Measurements from ENCODE around the gene SLC22A1.

SLC22A1 gene

GRCh38 chr6:160202411-160202810, 80.8 kb downstream of the SLC22A1 start:
- H3K36me3 ChIP-seq (ENCODE audit: insufficient read depth, low read length), result no peaks in the 10 kb centered on the region
- H3K27me3 ChIP-seq (ENCODE audit: insufficient read depth, low read length), result no peaks in the 10 kb centered on the region
- H3K4me3 ChIP-seq (ENCODE audit: low read depth, low read length), result no peak overlapping the region
- H3K79me2 ChIP-seq (ENCODE audit: control insufficient read depth, insufficient read depth, low read length, unreplicated experiment), result no peaks in the 10 kb centered on the region
- no peak overlapping the region for H2AFZ ChIP-seq (ENCODE audit: low read length, unreplicated experiment)
- H3K4me1 ChIP-seq (ENCODE audit: control insufficient read depth, insufficient read depth, low read length, unreplicated experiment), result no peaks in the 10 kb centered on the region
- H3K27ac ChIP-seq (ENCODE audit: low read depth, low read length), result no peak overlapping the region

GRCh38 chr6:160203076-160203475, 81.5 kb downstream of the SLC22A1 start:
- Histone ChIP-seq H3K27me3 (ENCODE audit: insufficient read depth, low read length) (no peaks in the 10 kb centered on the region), H3K27ac (ENCODE audit: low read depth, low read length) (no peak overlapping the region), H3K4me1 (ENCODE audit: control insufficient read depth, insufficient read depth, low read length, unreplicated experiment) (no peaks in the 10 kb centered on the region), H3K4me3 (ENCODE audit: low read depth, low read length) (no peak overlapping the region), H3K36me3 (ENCODE audit: insufficient read depth, low read length) (no peaks in the 10 kb centered on the region), H3K79me2 (ENCODE audit: control insufficient read depth, insufficient read depth, low read length, unreplicated experiment) (no peaks in the 10 kb centered on the region), H2AFZ (ENCODE audit: low read length, unreplicated experiment) (no peak overlapping the region)

- H3K27me3 ChIP-seq (ENCODE audit: insufficient read depth, low read length), result no peaks in the 10 kb centered on the region
- no peaks in the 10 kb centered on the region for H3K36me3 ChIP-seq (ENCODE audit: insufficient read depth, low read length)
- H3K27ac ChIP-seq (ENCODE audit: low read depth, low read length), result no peak overlapping the region
- H2AFZ ChIP-seq (ENCODE audit: low read length, unreplicated experiment), result no peak overlapping the region
- H3K4me1 ChIP-seq (ENCODE audit: control insufficient read depth, insufficient read depth, low read length, unreplicated experiment), result no peaks in the 10 kb centered on the region
- H3K4me3 ChIP-seq (ENCODE audit: low read depth, low read length), result no peak overlapping the region
- H3K79me2 ChIP-seq (ENCODE audit: control insufficient read depth, insufficient read depth, low read length, unreplicated experiment), result no peaks in the 10 kb centered on the region
Measured at GRCh38 chr6:160203522-160203921, 81.9 kb downstream of the SLC22A1 start.

GRCh38 chr6:160203953-160204352, 82.3 kb downstream of the SLC22A1 start:
- H3K27ac ChIP-seq (ENCODE audit: low read depth, low read length), result no peak overlapping the region
- no peak overlapping the region for H2AFZ ChIP-seq (ENCODE audit: low read length, unreplicated experiment)
- H3K36me3 ChIP-seq (ENCODE audit: insufficient read depth, low read length), result no peaks in the 10 kb centered on the region
- H3K27me3 ChIP-seq (ENCODE audit: insufficient read depth, low read length), result no peaks in the 10 kb centered on the region
- H3K4me1 ChIP-seq (ENCODE audit: control insufficient read depth, insufficient read depth, low read length, unreplicated experiment), result no peaks in the 10 kb centered on the region
- H3K4me3 ChIP-seq (ENCODE audit: low read depth, low read length), result no peak overlapping the region
- no peaks in the 10 kb centered on the region for H3K79me2 ChIP-seq (ENCODE audit: control insufficient read depth, insufficient read depth, low read length, unreplicated experiment)

GRCh38 chr6:160204710-160205109, 83.1 kb downstream of the SLC22A1 start:
- H2AFZ ChIP-seq (ENCODE audit: low read length, unreplicated experiment), result no peak overlapping the region
- H3K27me3 ChIP-seq (ENCODE audit: insufficient read depth, low read length), result no peaks in the 10 kb centered on the region
- H3K4me1 ChIP-seq (ENCODE audit: control insufficient read depth, insufficient read depth, low read length, unreplicated experiment), result no peaks in the 10 kb centered on the region
- H3K36me3 ChIP-seq (ENCODE audit: insufficient read depth, low read length), result no peaks in the 10 kb centered on the region
- H3K27ac ChIP-seq (ENCODE audit: low read depth, low read length), result no peak overlapping the region
- no peaks in the 10 kb centered on the region for H3K79me2 ChIP-seq (ENCODE audit: control insufficient read depth, insufficient read depth, low read length, unreplicated experiment)
- no peak overlapping the region for H3K4me3 ChIP-seq (ENCODE audit: low read depth, low read length)

GRCh38 chr6:160207618-160208017, 86.0 kb downstream of the SLC22A1 start:
- H3K4me1 ChIP-seq (ENCODE audit: control insufficient read depth, insufficient read depth, low read length, unreplicated experiment), result no peaks in the 10 kb centered on the region
- no peaks in the 10 kb centered on the region for H3K27me3 ChIP-seq (ENCODE audit: insufficient read depth, low read length)
- no peaks in the 10 kb centered on the region for H3K79me2 ChIP-seq (ENCODE audit: control insufficient read depth, insufficient read depth, low read length, unreplicated experiment)
- H3K36me3 ChIP-seq (ENCODE audit: insufficient read depth, low read length), result no peaks in the 10 kb centered on the region
- no peak overlapping the region for H2AFZ ChIP-seq (ENCODE audit: low read length, unreplicated experiment)
- no peak overlapping the region for H3K4me3 ChIP-seq (ENCODE audit: low read depth, low read length)
- no peak overlapping the region for H3K27ac ChIP-seq (ENCODE audit: low read depth, low read length)

Measured in ACC112 (cell line).